B cell (primary cell): ENCODE measurements around the gene LYZ. TPM values are rescaled to one million over a fixed set of nuclear protein-coding genes. Genes with fewer than 3 reads are reported as not detected.

Source experiments
- ATAC-seq: fragments of 200-7000 bp; cut with Tn5 transposase; one replicate; pipeline ENCODE4 v1.10.0; 2021; ENCODE audit warnings: low read depth, mild to moderate bottlenecking, moderate number of reproducible peaks, moderate library complexity
- CTCF ChIA-PET: fragments of 350-600 bp; sonication (Branson Sonifier 250); formaldehyde crosslinking; loops from one replicate; lab custom pipeline; 2021; ENCODE audit warnings: antibody characterized with exemption, inconsistent platforms; lab: Charles Lee
- POLR2A ChIA-PET: fragments of 350-600 bp; sonication (Branson Sonifier 250); formaldehyde crosslinking; loops from one replicate; lab custom pipeline; 2021; ENCODE audit warnings: antibody characterized with exemption; lab: Charles Lee
- DNase-seq: peaks from one replicate; pipeline ENCODE4 v3.0.0; 2013
- H2AFZ ChIP-seq: 2 replicates; pipeline ENCODE4 v1.6.1; 2012; ENCODE audit warnings: mild to moderate bottlenecking, low read depth, low read length; ENCODE audit not compliant: insufficient read depth, poor library complexity, severe bottlenecking
- H3K27ac ChIP-seq, 2 donors: 1 replicate in 1 of 2; 2 replicates in 1 of 2; pipeline ENCODE4 v1.5.1; 2012 to 2013; ENCODE audit warnings: low read length in 2 of 2, mild to moderate bottlenecking in 2 of 2, moderate library complexity in 1 of 2
- H3K27me3 ChIP-seq, 4 experiments: fragments of 200-600 bp in 1 of 4; sonication (generic) in 1 of 4; replicated peaks in 1 of 4; 1 replicate in 2 of 4; 2 replicates in 2 of 4; pipeline versions ENCODE4 v1.6.1 to v1.7.0; 2013 to 2016; ENCODE audit warnings: low read length in 3 of 4, mild to moderate bottlenecking in 2 of 4, mixed read lengths in 1 of 4, moderate library complexity in 1 of 4; ENCODE audit not compliant: insufficient read depth in 4 of 4, control insufficient read depth in 3 of 4; ENCODE audit errors: control extremely low read depth in 1 of 4
- H3K36me3 ChIP-seq, 2 experiments: replicated peaks in 1 of 2; 1 replicate in 1 of 2; 2 replicates in 1 of 2; pipeline versions ENCODE4 v1.6.1 to v1.7.1; 2013; ENCODE audit warnings: low read length in 1 of 2; ENCODE audit not compliant: insufficient read depth in 2 of 2, control insufficient read depth in 1 of 2; ENCODE audit errors: control extremely low read depth in 1 of 2, extremely low read depth in 1 of 2
- H3K4me1 ChIP-seq, 2 donors: fragments of 200-600 bp in 1 of 2; sonication (generic) in 1 of 2; 1 replicate in 1 of 2; 2 replicates in 1 of 2; pipeline versions ENCODE4 v1.5.1 to v1.6.1; 2013 to 2017; ENCODE audit warnings: low read length in 2 of 2; ENCODE audit not compliant: control insufficient read depth in 2 of 2, insufficient read depth in 2 of 2
- H3K4me2 ChIP-seq: replicated peaks from 2 replicates; pipeline ENCODE3; 2012; ENCODE audit warnings: mild to moderate bottlenecking, low read depth, low read length; ENCODE audit not compliant: poor library complexity, severe bottlenecking
- H3K4me3 ChIP-seq, 5 experiments: fragments of 200-600 bp in 1 of 5; sonication (generic) in 1 of 5; 1 replicate in 3 of 5; 2 replicates in 2 of 5; pipeline versions ENCODE4 v1.5.1 to v1.7.0; 2011 to 2016; ENCODE audit warnings: low read length in 4 of 5, mild to moderate bottlenecking in 4 of 5, low read depth in 2 of 5, control low read depth in 1 of 5, moderate library complexity in 1 of 5; ENCODE audit not compliant: insufficient read depth in 1 of 5; ENCODE audit errors: control extremely low read depth in 1 of 5, extremely low read depth in 1 of 5
- H3K79me2 ChIP-seq: fragments of 200-600 bp; sonication (generic); one replicate; pipeline ENCODE4 v1.6.0; 2016; ENCODE audit warnings: low read length; ENCODE audit not compliant: control insufficient read depth, insufficient read depth
- H3K9ac ChIP-seq: fragments of 200-600 bp; sonication (generic); 2 replicates; pipeline ENCODE4 v1.6.1; 2017; ENCODE audit warnings: mild to moderate bottlenecking, low read length, moderate library complexity
- H3K9me3 ChIP-seq, 3 donors: one replicate each; pipeline versions ENCODE4 v1.6.1 to v1.7.1; 2013; ENCODE audit warnings: low read length in 2 of 3; ENCODE audit not compliant: control insufficient read depth in 2 of 3, insufficient read depth in 1 of 3; ENCODE audit errors: control extremely low read depth in 1 of 3
- H4K20me1 ChIP-seq: 2 replicates; pipeline ENCODE4 v1.6.0; 2012; ENCODE audit warnings: mild to moderate bottlenecking, low read length; ENCODE audit not compliant: insufficient read depth, control insufficient read depth, poor library complexity, severe bottlenecking
- H3K27ac Mint-ChIP-seq: one replicate; pipeline ENCODE4 v1.8.0; 2021; ENCODE audit warnings: mixed read lengths
- H3K27me3 Mint-ChIP-seq: one replicate; pipeline ENCODE4 v1.8.0; 2021; ENCODE audit warnings: mixed read lengths
- H3K4me1 Mint-ChIP-seq: one replicate; pipeline ENCODE4 v1.8.0; 2021; ENCODE audit warnings: mixed read lengths
- H3K4me3 Mint-ChIP-seq: one replicate; pipeline ENCODE4 v1.8.0; 2021; ENCODE audit warnings: mixed read lengths
- H3K9me3 Mint-ChIP-seq: one replicate; pipeline ENCODE4 v1.8.0; 2022; ENCODE audit warnings: mixed read lengths; ENCODE audit not compliant: insufficient read depth
- CTCF ChIP-seq: fragments of 200-600 bp; IDR thresholded peaks from one replicate; pipeline ENCODE4 v1.8.0; 2022; ENCODE audit warnings: antibody characterized with exemption, mild to moderate bottlenecking
- EZH2 ChIP-seq: IDR thresholded peaks from 2 replicates; pipeline ENCODE4 v1.6.1; 2012; ENCODE audit warnings: borderline replicate concordance, low read depth, mild to moderate bottlenecking, moderate library complexity, low read length; ENCODE audit not compliant: insufficient read depth, poor library complexity, severe bottlenecking
- WGBS: methylation state at CpG from one replicate; pipeline ENCODE4 v1.1.5; 2013; ENCODE audit warnings: missing lambda C conversion rate; ENCODE audit not compliant: insufficient coverage; 5-methylcytosine and 5-hydroxymethylcytosine counted together
- intact Hi-C: fragments of 100-400 bp; cut with micrococcal nuclease; formaldehyde crosslinking; loops from one replicate; pipeline ENCODE4 v1.10.0; 2022
- polyA plus RNA-seq: library from polyadenylated mRNA; depleted of rRNA; stranded (reverse); fragments of >200 nt; gene quantifications from 2 replicates; pipeline ENCODE4 v1.2.3, GENCODE V29; 2012
- total RNA-seq, 2 donors: library from RNA; stranded (reverse); fragments of 120-200 nt in 1 of 2; gene quantifications; 1 replicate in 1 of 2; 2 replicates in 1 of 2; pipeline versions ENCODE4 v1.2.3 to v1.2.4, GENCODE V29; 2013 to 2022

LYZ gene
- total and polyA plus RNA-seq, 2 donors (not counting 1 experiment from before 2014, with no cell fraction given): 8.5 to 22.7 TPM

- Mint-ChIP-seq H3K4me3 (peak overlapping the region; percentile 13), H3K27ac (peak overlapping the region; percentile 81), H3K9me3 (no peaks in the 10 kb centered on the region), H3K27me3 (no peaks in the 10 kb centered on the region), H3K4me1 (peaks cover 18% of the 10 kb centered on the region)
- Histone ChIP-seq H3K36me3 (no peaks in the 10 kb centered on the region), H3K4me3 (no peak overlapping the region), H3K27ac (peak overlapping the region; percentile 21 to 74), H3K9me3 (no peaks in the 10 kb centered on the region), H3K27me3 (no peaks in the 10 kb centered on the region), H3K4me2 (peak overlapping the region; percentile 44), H3K9ac (no peak overlapping the region), H3K4me1 (peaks cover 17 to 18% of the 10 kb centered on the region in 2 donors), H3K79me2 (no peaks in the 10 kb centered on the region), H4K20me1 (no peaks in the 10 kb centered on the region), H2AFZ (peak overlapping the region; percentile 49)
- intact Hi-C loops: loop anchor here (5.0 to 10.0 kb wide), 2 partner anchors 45 to 93 kb away; no protein-coding TSS in a partner anchor
- ChIA-PET CTCF (interaction anchor here (1.2 to 6.8 kb wide), 3 partner anchors 20 to 233 kb away, joined by 5 to 31 read pairs (median 6); no protein-coding TSS in a partner anchor), POLR2A (no interaction called here)
- ATAC-seq: no peak
- DNase-seq: peak; percentile 19
- TF ChIP-seq EZH2 (no peak), CTCF (no peak)
- no CpG with 5 or more reads among the region's 2 CpGs for WGBS
Observed at GRCh38 chr12:69337311-69338090, 10.7 kb upstream of the LYZ start.
